HG03139 (cell line): ENCODE data around the gene TBL1XR1.
A peak's percentile ranks its signal among the peaks of the same experiment; 100 is the strongest.
"Not testable (repeated sequence)": the region's sequence is repeated elsewhere in the genome, so short reads cannot be mapped to it uniquely, and the experiment has no call there.

Source experiments
- ATAC-seq: cut with Tn5 transposase; IDR thresholded peaks from one replicate; pipeline ENCODE4 v1.9.1; 2021; ENCODE audit not compliant: unreplicated experiment

TBL1XR1 gene

DNA sequence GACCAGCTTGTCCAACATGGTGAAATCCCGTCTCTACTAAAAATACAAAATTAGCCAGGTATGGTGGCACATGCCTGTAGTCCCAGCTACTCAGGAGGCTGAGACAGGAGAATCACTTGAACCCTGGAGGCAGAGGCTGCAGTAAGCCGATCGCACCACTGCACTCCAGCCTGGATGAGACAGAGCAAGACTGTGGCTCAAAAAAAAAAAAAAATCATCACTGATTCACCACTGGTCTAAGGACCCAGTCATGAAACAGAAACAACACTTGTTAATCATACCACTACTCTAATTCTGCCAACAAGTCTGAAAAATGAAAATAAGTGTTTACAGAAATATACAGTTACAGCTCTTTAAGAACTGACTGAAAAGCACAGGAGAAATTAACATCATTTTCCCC is 12.7 kb downstream of the TBL1XR1 start:
- not testable (repeated sequence) for ATAC-seq

DNA sequence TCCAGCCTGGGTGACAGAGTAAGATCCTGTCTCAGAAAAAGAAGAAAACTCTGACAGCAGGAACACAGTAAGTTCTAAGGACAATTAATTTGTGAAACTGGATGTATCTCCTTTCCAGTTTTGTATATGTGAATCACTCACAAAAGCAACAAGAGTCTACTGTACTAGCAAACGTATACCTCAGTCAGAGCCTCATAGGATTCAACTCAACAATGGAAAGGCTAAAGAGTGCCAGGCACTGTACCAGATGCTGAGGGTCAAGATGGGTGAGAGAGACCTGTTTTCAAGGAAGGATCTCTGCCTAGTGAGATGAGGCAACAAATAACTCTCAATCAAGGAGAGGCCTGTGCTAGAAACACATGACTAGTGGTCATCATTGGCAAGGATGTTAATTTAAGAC is 14.9 kb downstream of the TBL1XR1 start:
- no peak for ATAC-seq

DNA sequence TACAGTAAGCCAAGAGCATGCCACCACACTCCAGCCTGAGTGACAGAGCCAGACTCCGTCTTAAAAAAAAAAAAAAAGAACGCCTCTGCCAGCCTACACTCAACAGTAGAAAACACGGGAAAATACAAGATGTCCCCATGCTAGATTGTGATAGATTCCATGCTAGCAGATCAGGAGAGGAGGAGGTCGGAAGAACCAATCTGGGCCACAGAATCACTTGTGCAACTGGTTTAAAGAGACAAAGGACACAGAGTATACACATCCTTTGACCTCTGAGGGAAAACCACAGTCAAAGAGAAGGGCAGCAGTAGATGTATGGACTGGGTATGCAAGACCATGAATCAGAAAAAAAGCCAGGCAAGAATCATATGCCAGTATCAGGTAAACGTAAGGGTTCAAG is 15.9 kb downstream of the TBL1XR1 start:
- ATAC-seq: no peak

DNA sequence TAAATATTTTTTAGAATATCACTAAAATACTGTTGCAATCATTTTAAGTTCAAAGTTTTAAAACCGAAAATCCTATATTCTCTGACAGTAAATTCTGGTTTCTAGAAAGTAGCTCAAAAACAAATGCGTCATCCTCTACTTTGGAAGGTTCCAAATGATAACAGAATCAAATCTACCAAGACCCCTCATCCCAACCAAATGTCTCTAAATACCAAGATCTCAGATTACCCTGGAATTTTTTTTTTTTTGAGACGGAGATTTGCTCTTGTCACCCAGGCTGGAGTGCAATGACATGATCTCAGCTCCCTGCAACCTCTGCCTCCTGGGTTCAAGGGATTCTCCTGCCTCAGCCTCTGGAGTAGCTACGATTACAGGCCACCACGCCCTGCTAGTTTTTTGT is 16.8 kb downstream of the TBL1XR1 start:
- no peak for ATAC-seq

DNA sequence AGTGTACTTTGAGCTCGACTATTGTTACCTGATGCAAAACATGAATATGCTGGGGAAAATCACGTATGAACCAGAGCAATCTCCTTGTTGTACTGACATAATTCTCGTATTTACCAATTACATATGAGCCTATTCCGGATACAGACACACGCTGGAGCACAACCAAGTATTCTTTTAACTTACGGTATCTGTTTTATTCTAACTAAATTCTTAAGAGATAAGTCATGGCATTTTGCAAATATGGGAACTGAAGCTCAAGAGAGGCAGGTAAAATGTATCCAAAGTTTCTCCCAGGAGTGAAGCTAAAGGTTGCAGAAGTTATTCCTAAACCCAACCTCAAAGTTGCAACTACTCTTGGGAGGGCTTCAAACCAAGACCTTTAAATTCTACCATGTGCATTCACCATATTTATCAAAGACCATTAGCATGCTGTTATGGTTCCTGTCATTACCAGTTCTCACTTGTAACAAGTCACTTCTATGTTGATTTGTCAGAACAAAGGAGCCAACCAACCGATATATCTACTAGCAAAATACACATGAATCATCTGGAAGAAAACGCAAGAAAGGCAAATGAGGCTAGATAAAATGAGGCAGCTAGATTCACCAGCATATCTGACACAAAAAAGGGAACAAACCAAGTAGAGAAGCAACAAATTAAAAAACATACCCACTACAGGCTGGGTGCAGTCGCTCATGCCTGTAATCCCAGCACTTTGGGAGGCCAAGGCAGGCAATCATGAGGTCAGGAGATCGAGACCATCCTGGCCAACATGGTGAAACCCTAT is 17.8 kb downstream of the TBL1XR1 start:
- no peak for ATAC-seq

DNA sequence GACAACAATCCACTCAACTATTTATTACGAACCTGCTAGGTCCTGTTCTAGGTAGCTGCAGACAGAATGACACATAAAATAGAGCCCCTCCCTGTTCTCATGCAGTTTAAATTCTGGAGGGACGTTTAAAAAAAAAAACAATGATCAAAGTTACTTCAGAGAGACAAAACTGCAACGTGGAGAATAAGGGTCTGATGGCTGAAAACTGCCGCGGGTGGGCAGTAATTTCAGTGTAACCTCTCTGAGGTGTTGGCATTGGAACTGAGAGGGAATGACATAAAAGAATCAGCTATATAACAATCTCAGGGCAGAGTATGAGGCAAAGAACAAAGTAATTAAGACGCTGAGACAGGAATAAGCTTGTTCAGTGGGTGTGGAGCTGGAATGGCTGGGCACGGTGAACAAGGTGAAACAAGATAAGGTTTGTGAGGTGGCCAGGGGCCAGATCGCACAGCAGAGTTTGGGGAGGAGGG is 19.5 kb downstream of the TBL1XR1 start:
- no peak for ATAC-seq

DNA sequence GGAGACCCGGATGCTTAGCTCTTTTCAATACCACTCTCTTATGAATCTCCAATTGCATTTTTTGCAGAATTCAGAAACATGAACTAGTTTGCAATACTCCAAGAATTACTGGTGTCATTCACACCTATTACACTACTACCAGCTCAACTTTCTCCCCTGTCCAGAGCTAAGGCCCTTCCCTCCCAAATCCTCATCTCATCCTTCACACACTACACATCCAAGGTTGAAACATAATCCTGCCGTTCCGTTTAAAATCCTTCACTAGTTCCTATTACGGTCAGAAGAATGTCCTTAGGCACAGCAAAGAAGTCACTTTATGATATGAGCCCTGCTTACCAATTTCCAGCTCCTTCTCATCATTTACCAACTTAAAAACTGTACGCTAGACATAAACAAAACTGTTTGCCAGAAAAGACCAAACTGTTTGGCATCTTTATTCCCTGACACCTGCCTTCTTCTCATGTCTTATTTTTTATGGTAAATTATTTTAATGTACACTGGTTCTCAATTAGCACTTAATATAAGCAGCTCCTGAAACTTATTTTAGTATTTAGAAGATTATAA is 22.6 kb downstream of the TBL1XR1 start:
- no peak for ATAC-seq

DNA sequence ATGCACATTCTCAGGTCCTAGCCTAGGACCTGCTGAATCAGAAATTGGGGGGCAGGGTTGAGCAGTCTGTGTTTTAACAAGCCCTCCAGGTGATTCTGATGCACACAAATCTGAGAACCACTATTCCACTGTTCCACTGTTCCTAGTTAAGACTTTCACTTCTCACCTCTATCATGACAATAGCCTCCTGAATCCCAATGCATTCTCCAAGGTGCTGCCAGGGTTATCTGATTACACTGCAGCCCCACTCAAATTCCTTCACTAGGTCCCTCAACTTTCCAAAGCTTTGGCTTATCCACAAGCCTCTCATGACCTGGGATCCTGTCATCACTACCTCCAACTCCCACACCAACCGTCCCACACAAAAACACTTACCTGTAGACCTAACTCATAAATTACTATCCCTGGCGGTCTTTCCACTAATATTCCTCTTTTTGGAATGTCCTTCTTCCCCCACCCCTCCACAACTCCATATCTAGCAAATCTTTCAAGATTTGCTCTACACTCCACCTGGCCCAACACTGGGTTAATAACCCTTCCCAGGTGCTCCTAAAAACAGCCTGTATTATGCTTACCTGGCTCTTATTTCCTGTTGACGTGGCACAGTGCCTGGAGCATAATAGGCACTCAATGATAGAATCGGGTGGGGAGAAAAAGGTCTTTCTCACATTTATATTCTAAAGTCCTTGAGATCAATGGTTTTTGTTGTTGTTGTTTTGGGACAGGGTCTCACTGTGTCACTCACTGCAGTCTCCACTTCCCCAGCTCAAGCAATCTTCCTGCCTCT is 27.2 kb downstream of the TBL1XR1 start:
- no peak for ATAC-seq

DNA sequence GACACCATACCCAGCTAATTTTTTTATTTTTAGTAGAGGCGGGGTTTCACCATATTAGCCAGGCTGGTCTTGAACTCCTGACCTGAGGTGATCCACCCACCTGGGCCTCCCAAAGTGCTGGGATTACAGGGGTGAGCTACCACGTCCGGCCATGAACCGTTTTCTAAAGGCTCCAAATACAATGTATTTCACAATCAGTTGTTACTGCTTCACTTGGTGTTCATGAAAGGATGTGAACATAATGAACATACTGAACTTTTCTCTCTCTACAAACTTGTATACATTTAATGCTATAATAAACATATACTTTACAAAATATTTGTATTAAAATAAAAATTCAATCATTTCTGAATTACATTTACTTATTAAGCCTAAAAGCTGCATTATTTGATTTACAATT is 28.9 kb downstream of the TBL1XR1 start:
- ATAC-seq: no peak

DNA sequence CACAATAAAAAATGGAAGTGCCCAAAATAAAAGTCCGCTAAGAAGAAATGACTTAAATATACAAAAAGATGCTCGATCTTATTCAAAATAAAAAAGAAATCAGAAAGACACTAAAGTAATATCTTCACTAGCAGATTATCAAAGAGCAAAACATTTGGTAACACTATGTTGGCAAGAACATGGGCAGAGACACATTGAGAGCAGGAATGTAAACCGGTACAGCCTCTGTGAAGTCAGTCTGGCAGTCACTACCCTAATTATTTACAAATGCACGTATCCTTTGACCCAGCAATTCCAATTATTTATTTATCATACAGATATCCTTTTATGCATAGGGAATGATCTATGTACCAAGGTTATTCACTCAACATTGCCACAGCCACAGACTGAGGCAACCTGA is 34.5 kb downstream of the TBL1XR1 start:
- no peak for ATAC-seq

DNA sequence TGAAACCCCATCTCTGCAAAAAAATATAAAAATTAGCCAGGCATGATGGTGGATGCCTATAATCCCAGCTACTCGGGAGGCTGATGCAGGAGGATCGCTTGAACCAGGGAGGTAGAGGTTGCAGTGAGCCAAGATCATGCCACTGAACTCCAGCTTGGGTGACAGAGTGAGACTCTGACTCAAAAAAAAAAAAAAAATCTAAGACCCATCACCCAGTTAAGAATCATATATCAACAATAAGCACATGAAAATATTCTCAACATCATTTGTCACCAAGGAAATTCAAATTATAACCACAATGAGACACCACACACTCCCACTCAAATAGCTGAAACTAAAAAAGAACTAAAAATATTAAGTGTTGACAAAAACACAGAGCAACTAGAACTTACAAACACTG is 35.7 kb downstream of the TBL1XR1 start:
- ATAC-seq: not testable (repeated sequence)

DNA sequence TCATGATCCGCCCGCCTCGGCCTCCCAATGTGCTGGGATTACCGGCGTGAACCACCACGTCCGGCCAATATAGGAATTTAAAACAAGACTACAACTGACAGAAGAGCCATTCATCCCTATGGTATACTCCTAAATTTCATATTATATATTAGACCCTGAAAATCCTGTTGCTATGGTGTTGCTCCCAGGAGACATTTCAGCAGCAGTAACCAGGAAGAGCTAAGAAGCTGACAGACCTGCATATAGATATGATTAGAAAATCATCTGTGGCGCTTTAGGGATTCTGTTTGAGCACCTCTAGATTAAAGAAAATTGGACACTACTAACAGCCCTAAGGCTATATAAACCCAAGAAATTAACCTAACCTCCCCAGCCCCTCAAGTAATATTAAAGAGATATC is 38.8 kb downstream of the TBL1XR1 start:
- no peak for ATAC-seq

DNA sequence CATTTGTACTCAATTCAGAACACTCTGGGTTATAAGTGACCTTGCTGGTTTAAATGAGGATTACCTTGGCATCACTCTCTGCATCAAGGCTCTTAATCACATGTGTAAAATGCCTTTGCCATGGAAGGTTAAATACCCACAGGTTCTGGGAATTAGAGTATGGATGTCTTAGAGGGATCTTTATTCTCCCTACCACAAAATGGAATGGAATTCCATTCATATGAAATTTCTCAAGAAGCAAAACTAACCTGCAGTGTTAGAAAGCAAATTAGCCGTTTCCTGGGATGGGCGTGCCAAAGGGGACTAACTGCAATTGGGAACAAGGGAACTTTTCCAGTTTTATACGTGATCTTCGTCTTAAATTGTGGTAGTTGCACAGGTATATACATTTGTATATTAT is 39.8 kb downstream of the TBL1XR1 start:
- ATAC-seq: no peak

DNA sequence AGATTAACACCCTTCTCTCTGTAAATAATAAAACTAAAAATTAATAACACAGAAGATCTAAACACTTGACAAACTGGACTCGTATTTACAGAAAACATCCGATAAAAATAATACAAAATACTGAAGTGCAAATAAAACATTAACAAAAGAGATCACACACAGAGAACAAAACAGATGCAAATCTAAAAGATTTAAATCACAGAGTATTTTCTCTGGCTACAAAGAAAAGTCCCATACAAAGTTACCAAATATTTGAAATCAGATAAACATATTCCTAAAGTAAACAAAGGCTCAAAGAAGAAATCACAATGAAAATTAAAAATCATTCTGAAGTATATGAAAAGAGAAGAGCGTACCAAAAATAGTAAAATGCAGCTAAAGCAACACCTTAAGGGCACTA is 42.5 kb downstream of the TBL1XR1 start:
- no peak for ATAC-seq

DNA sequence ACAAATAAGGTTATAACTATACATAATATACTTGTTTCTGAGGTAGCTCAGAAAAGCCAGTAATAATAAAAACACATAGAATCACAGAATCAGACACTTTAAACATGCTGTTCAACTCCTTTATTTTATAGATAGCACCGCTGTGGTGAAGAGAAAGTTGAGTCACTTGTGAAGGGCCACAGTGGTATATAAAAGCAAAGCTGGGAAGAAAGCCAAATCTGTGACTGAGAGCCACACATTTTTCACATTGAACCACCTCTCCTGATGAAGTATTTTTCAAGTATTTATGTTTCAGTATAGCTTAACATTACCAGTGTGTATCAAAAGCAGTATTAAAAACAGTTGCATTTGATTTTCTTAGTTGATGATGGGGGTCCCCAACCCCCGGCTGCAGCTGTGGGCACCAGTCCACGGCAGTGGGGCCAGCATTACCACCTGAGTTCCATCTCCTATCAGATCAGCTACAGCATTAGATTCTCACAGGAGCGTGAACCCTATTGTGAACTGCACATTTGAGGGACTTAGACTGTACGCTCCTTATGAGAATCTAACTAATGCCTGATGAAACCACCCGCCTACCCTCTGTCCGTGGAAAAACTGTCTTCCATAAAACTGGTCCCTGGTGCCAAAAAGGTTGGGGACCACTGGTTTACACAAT is 46.2 kb downstream of the TBL1XR1 start:
- peak; percentile 52 for ATAC-seq

DNA sequence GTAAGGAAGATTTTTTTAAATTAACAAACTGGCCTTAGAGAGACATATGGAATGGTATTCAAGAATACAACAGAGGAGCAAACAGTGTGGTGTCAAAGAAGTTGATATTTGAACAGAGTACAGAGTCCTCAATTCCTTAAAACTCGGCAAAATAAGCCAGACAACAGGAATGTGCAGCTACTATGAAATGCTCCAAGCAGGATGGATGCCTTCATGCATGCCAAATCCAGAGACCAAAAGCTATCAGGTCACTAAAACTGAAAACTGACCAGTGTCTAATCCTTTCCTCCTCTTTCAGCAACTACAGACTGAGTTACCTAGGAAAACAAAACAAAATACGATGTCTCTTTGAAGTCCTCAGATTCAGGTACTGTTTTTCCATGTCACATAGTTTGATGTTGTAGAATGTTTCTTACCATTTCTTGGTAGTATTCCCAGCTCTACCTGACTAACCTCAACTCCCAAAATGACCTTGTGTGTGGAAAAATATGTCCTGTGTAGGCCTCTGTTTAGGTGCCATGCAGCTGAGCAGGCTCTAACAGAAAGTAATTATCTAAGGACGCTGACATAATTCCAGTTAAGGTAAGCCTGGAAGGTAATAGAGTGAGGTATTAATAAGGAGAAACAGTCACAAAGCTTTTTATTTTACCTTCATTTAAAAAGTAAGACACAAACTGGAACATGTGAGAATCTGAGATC is 46.9 kb downstream of the TBL1XR1 start:
- peak; percentile 10 for ATAC-seq

DNA sequence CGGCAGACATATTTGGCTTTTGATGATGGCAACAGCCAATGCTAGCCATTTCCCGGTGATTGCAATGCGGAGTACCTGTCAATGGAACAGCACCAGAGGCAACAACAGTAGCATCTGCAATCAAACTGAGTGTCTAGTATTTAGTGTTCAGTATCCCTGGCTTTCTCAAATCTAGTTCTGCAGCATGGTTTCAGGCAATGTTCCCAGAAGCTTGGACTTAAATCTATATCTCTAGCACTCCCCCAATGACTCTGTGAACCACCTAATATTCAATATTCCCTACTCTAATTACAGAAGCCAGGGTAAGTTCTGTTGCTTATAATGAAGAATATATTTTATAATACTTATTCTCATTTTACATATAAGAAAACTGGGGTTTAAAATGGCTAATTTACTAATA is 48.2 kb downstream of the TBL1XR1 start:
- ATAC-seq: no peak

DNA sequence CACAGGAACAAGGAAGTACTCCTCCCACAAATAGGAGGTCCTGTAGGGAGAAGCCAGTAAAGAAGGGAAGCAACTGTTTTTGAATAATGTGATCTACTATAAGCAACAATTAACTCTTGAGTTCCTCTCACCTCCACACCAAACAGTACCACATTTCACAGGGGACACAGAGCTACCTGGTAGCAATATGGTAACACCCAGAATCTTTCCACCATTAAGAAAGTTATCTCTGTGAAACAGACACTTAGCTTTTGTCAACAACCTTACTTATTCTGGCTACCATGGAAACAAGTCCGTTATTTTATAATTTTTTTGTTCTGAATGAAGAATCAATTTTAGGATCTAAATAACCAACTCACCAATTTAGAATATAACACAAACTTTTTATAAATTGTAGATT is 49.5 kb downstream of the TBL1XR1 start:
- ATAC-seq: no peak

DNA sequence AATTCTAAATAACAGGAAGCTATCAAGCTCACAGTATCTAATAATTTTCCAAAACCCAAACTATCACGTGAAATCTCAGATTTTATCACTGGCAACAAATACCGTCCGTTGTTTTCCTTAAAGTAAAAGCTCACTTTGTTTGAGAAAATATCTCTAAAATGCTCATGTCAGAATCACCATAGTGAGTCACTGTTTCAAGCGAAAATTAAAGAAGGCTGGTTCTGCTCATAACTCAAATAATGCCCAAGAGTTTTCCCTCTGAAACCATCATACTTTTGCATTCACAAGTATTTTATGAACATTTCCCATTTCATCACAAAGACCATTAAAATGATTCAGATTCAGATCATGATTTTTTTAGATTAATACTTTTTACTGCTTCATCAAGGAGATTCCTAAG is 50.6 kb downstream of the TBL1XR1 start:
- no peak for ATAC-seq

DNA sequence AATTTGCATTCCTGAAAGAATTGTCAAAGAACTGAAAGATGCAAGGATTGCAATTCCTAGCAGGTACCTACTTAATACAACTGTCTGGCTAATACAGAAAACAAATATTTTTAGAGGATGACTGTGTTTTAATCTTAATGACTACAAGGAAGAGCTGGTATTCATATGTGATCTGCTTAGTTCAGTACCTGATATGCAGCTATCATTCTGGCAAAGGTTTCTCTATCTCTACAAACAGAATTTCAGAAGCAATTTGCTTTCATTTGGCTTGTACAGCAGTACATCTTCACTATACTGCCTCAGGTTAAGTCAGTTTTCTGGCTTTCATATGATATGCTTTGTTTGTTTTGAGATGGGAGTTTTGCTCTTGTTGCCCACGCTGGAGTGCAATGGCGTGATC is 51.3 kb downstream of the TBL1XR1 start:
- ATAC-seq: no peak

DNA sequence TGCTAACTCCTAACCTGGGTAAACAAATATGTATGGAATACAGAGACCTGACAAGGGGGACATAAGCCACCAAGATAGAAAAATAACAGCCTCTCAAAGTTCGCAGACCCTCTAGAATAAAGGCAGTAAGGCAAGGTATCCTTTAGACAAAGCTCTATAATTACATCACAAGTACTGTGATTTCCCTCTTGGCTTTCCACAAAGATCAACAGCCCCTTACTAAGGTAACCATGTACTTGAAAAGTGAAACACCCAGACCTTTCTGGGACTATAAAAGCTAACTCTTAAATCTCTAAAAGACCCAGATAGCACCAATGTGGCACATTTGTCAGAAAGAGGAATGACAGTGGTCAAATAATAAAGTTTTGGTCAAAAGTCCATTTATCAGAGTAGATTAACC is 51.9 kb downstream of the TBL1XR1 start:
- no peak for ATAC-seq
